Right atrium auricular region (tissue), 2 donors: ENCODE results near the gene HSFX3. TPM values are rescaled to one million over a fixed set of nuclear protein-coding genes. Genes with fewer than 3 reads are reported as not detected.
A peak's percentile ranks its signal among the peaks of the same experiment; 100 is the strongest.
"Not testable (repeated sequence)": the region's sequence is repeated elsewhere in the genome, so short reads cannot be mapped to it uniquely, and the experiment has no call there.

Experiments used
- DNase-seq: peaks from one replicate; pipeline ENCODE4 v3.0.0-alpha.2; 2019; ENCODE audit warnings: low spot score
- H3K27ac ChIP-seq, 2 donors: fragments of 200-600 bp; sonication (generic); 1 replicate in 1 of 2; 2 replicates in 1 of 2; pipeline ENCODE4 v1.5.1; 2016 to 2019
- H3K27me3 ChIP-seq, 2 donors: fragments of 200-600 bp; sonication (generic); one replicate each; pipeline versions ENCODE4 v1.5.1 to v1.6.0; 2017 to 2019
- H3K36me3 ChIP-seq: fragments of 200-600 bp; sonication (generic); one replicate; pipeline ENCODE4 v1.5.1; 2016
- H3K4me1 ChIP-seq, 2 donors: fragments of 200-600 bp; sonication (generic); one replicate each; pipeline versions ENCODE4 v1.5.1 to v1.6.0; 2017 to 2019
- H3K4me3 ChIP-seq, 2 donors: fragments of 200-600 bp; sonication (generic); 1 replicate in 1 of 2; 2 replicates in 1 of 2; pipeline ENCODE4 v1.5.1; 2017 to 2019; ENCODE audit warnings: mild to moderate bottlenecking in 1 of 2, moderate library complexity in 1 of 2
- H3K9me3 ChIP-seq, 2 donors: fragments of 200-600 bp; sonication (generic); one replicate each; pipeline ENCODE4 v1.5.1; 2019
- CTCF ChIP-seq, 2 donors: fragments of 200-600 bp; sonication (generic); IDR thresholded peaks; one replicate each; pipeline ENCODE4 v1.5.1; 2019; ENCODE audit warnings: antibody characterized with exemption in 2 of 2
- total RNA-seq, 2 donors: library from RNA; depleted of rRNA; stranded (reverse); fragments of >200 nt; gene quantifications; one replicate each; pipeline ENCODE4 v1.1.0, GENCODE V29; 2016

HSFX3 gene
- total RNA-seq, 2 donors from 2014 or later = not detected

- no peak for TF ChIP-seq CTCF (IDR thresholded peaks at IDR 0.05)
- H3K27me3 ChIP-seq = no peaks in the 10 kb centered on the region
- peaks cover 0 to 5% of the 10 kb centered on the region in 2 donors for H3K4me1 ChIP-seq
- peak overlapping the region; percentile 89 for H3K27ac ChIP-seq
- no peaks in the 10 kb centered on the region for H3K9me3 ChIP-seq
- H3K36me3 ChIP-seq = no peaks in the 10 kb centered on the region
- no peak for DNase-seq
- peak overlapping the region; percentile 62 to 65 for H3K4me3 ChIP-seq
Observed at GRCh38 chrX:149504226-149504914, 45.4 kb downstream of the HSFX3 start.

- H3K4me1 ChIP-seq, H3K27me3 ChIP-seq, H3K36me3 ChIP-seq, H3K9me3 ChIP-seq: not testable (repeated sequence)
- Histone ChIP-seq H3K4me3 (peak overlapping the region in 1 of 2 donors; percentile 11), H3K27ac (peak overlapping the region; percentile 39 to 89)
- DNase-seq = peak; percentile 68
Observed at GRCh38 chrX:149503446-149503845, 46.3 kb downstream of the HSFX3 start.

GRCh38 chrX:149502923-149503322 lies 46.8 kb downstream of the HSFX3 start:
- peak; percentile 13 for DNase-seq
- not testable (repeated sequence) for H3K4me1 ChIP-seq, H3K36me3 ChIP-seq, H3K4me3 ChIP-seq, H3K9me3 ChIP-seq, H3K27me3 ChIP-seq, H3K27ac ChIP-seq

GRCh38 chrX:149499766-149500165 lies 50.0 kb downstream of the HSFX3 start:
- H3K4me1 ChIP-seq = no peaks in the 10 kb centered on the region
- H3K36me3 ChIP-seq = peaks cover 37% of the 10 kb centered on the region
- no peaks in the 10 kb centered on the region for H3K27me3 ChIP-seq
- no peaks in the 10 kb centered on the region for H3K9me3 ChIP-seq
- H3K4me3 ChIP-seq = no peak overlapping the region
- no peak overlapping the region for H3K27ac ChIP-seq
- TF ChIP-seq CTCF (IDR thresholded peaks at IDR 0.05) = no peak
- DNase-seq = peak; percentile 50

- peaks cover 0 to 2% of the 10 kb centered on the region in 2 donors for H3K4me1 ChIP-seq
- no peaks in the 10 kb centered on the region for H3K9me3 ChIP-seq
- H3K27me3 ChIP-seq = no peaks in the 10 kb centered on the region
- peaks cover 41% of the 10 kb centered on the region for H3K36me3 ChIP-seq
- no peak for DNase-seq
- no peak overlapping the region for H3K27ac ChIP-seq
- no peak overlapping the region for H3K4me3 ChIP-seq
- TF ChIP-seq CTCF (IDR thresholded peaks at IDR 0.05) = no peak
Observed at GRCh38 chrX:149498767-149499166, 51.0 kb downstream of the HSFX3 start.

Other genes with a start within 250 kb of the HSFX3 start
- 10 to 100 TPM; 91.1 to 93.1 TPM for gene IDS, start 44.6 kb downstream of the HSFX3 start, total RNA-seq
- gene EOLA1, start 8.9 kb downstream of the HSFX3 start, total RNA-seq = 10 to 100 TPM; 10.8 to 14.4 TPM
- not detected for gene MAGEA9B, start 37.5 kb upstream of the HSFX3 start, total RNA-seq
- under 1 TPM in 1 of 2 donors, not detected in 1; 0.79 TPM for gene HSFX2, start 45.4 kb upstream of the HSFX3 start, total RNA-seq
- 10 to 100 TPM; 37.0 to 37.2 TPM for gene TMEM185A, start 81.9 kb upstream of the HSFX3 start, total RNA-seq
- not detected for gene MAGEA11, start 162.1 kb upstream of the HSFX3 start, total RNA-seq
- 1 to 10 TPM; 1.4 to 1.8 TPM for gene HSFX1, start 224.1 kb upstream of the HSFX3 start, total RNA-seq
- gene MAGEA9, start 232.0 kb upstream of the HSFX3 start, total RNA-seq = not detected